ENCODE results near the gene LILRB3.
"Not testable (repeated sequence)": the region's sequence is repeated elsewhere in the genome, so short reads cannot be mapped to it uniquely, and the experiment has no call there.

The LILRB3 gene

DNA sequence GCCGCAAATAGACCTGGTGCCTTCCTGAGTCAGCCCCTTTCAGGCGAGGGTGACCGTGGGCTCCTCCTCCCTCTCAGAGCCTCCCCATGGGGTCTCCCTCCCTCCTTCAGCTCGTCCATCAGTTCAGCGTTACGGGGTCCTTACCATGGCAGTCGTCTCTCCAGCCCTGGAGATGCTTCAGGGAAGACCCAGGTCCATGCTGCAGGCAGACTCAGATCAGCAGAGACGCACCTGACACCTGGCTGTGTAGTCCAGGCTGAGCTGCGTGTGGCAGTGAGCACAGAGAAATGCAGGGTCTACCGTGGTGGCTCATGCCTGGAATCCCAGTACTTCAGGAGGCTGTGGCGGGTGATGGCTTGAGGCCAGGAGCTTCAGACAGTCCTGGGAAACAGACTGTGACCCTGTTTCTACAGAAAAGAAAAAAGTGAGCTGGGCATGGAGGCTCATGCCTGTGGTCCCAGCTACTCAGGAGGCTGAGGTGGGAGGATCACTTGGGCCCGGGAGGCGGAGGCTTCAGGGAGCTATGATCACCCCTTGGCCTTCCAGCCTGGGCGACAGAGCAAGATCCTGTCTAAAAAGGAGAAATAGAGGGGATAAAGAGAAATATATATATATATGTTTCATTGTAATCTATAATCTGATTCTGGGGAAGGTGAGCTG is 600 bp upstream of the LILRB3 start:
- not testable (repeated sequence) for H3K9me3 ChIP-seq (ENCODE audit: control insufficient read depth, insufficient read depth, low read length); H3K4me3 ChIP-seq (ENCODE audit: low read length); H3K36me3 ChIP-seq (ENCODE audit: control insufficient read depth, insufficient read depth, low read length); H3K27me3 ChIP-seq (ENCODE audit: control insufficient read depth, insufficient read depth, low read length); H3K27ac ChIP-seq (ENCODE audit: low read length); DNase-seq (ENCODE audit: low read depth, low spot score); H3K4me1 ChIP-seq (ENCODE audit: control insufficient read depth, insufficient read depth, low read length)
- no CpG with 5 or more reads among the region's 14 CpGs for WGBS (ENCODE audit: insufficient coverage, insufficient read length)

GRCh38 chr19:54221947-54222346 is 860 bp downstream of the LILRB3 start:
- no CpG with 5 or more reads among the region's 7 CpGs for WGBS (ENCODE audit: insufficient coverage, insufficient read length)
- not testable (repeated sequence) for H3K27ac ChIP-seq (ENCODE audit: low read length); H3K27me3 ChIP-seq (ENCODE audit: control insufficient read depth, insufficient read depth, low read length); H3K9me3 ChIP-seq (ENCODE audit: control insufficient read depth, insufficient read depth, low read length); H3K4me1 ChIP-seq (ENCODE audit: control insufficient read depth, insufficient read depth, low read length); DNase-seq (ENCODE audit: low read depth, low spot score); H3K36me3 ChIP-seq (ENCODE audit: control insufficient read depth, insufficient read depth, low read length); H3K4me3 ChIP-seq (ENCODE audit: low read length)

GRCh38 chr19:54219702-54220101 is 3.1 kb downstream of the LILRB3 start:
- no CpG with 5 or more reads among the region's 5 CpGs for WGBS (ENCODE audit: insufficient coverage, insufficient read length)
- not testable (repeated sequence) for H3K4me3 ChIP-seq (ENCODE audit: low read length); H3K9me3 ChIP-seq (ENCODE audit: control insufficient read depth, insufficient read depth, low read length); H3K27ac ChIP-seq (ENCODE audit: low read length); H3K36me3 ChIP-seq (ENCODE audit: control insufficient read depth, insufficient read depth, low read length); H3K27me3 ChIP-seq (ENCODE audit: control insufficient read depth, insufficient read depth, low read length); DNase-seq (ENCODE audit: low read depth, low spot score); H3K4me1 ChIP-seq (ENCODE audit: control insufficient read depth, insufficient read depth, low read length)

GRCh38 chr19:54218960-54219661 is 3.7 kb downstream of the LILRB3 start:
- no peak overlapping the region for H3K27ac ChIP-seq (ENCODE audit: low read length)

GRCh38 chr19:54218259-54218658 is 4.5 kb downstream of the LILRB3 start:
- H3K9me3 ChIP-seq (ENCODE audit: control insufficient read depth, insufficient read depth, low read length), result no peaks in the 10 kb centered on the region
- no CpG with 5 or more reads among the region's 8 CpGs for WGBS (ENCODE audit: insufficient coverage, insufficient read length)
- no peaks in the 10 kb centered on the region for H3K27me3 ChIP-seq (ENCODE audit: control insufficient read depth, insufficient read depth, low read length)
- no peak overlapping the region for H3K27ac ChIP-seq (ENCODE audit: low read length)
- H3K36me3 ChIP-seq (ENCODE audit: control insufficient read depth, insufficient read depth, low read length), result no peaks in the 10 kb centered on the region
- H3K4me3 ChIP-seq (ENCODE audit: low read length), result no peak overlapping the region
- no peak for DNase-seq (ENCODE audit: low read depth, low spot score)
- H3K4me1 ChIP-seq (ENCODE audit: control insufficient read depth, insufficient read depth, low read length), result no peaks in the 10 kb centered on the region

More at GRCh38 chr19:54218960-54219661, 3.7 kb downstream of the LILRB3 start:
- WGBS (ENCODE audit: insufficient coverage, insufficient read length), result no CpG with 5 or more reads among the region's 27 CpGs
- Histone ChIP-seq H3K27me3 (ENCODE audit: control insufficient read depth, insufficient read depth, low read length) (no peaks in the 10 kb centered on the region), H3K4me1 (ENCODE audit: control insufficient read depth, insufficient read depth, low read length) (no peaks in the 10 kb centered on the region), H3K36me3 (ENCODE audit: control insufficient read depth, insufficient read depth, low read length) (no peaks in the 10 kb centered on the region), H3K9me3 (ENCODE audit: control insufficient read depth, insufficient read depth, low read length) (no peaks in the 10 kb centered on the region), H3K4me3 (ENCODE audit: low read length) (no peak overlapping the region)
- DNase-seq (ENCODE audit: low read depth, low spot score), result no peak

DNA sequence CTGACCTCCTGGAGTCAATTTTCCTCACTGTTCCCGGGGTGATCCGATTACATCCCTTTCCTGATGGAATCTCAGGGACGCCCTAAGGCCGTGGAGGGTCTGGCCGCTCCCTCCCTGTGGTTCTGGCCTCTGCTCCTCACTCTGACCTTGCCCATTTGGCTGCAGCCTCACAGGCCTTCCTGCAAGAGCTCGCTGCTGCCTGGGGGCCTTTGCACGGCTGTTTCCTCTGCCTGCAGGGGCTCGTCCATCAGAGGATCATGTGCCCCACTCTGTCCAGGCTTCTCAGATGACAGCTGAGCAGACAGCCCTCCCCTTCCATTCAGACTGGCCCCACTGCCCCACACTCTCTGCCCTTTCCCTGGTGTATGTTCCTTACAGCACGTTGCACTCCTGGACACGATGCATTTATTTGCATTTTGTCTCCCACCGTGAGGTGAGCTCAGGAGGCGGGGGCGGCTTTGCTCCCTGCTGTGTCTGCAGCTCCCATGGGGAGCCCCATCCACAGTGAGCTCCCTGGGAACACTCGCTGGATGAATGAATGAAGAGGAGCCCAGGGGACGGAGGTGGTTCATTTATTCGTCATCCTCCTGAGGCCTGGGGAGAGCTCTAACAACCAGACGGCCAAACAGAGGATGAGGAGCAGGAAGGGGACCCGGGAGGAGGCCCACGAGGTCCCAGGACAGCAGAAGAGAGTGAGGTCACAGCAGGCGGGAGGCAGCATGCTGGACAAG is 5.1 kb downstream of the LILRB3 start:
- not testable (repeated sequence) for H3K4me3 ChIP-seq (ENCODE audit: low read length); H3K36me3 ChIP-seq (ENCODE audit: control insufficient read depth, insufficient read depth, low read length); H3K27ac ChIP-seq (ENCODE audit: low read length); H3K27me3 ChIP-seq (ENCODE audit: control insufficient read depth, insufficient read depth, low read length); DNase-seq (ENCODE audit: low read depth, low spot score); H3K4me1 ChIP-seq (ENCODE audit: control insufficient read depth, insufficient read depth, low read length); H3K9me3 ChIP-seq (ENCODE audit: control insufficient read depth, insufficient read depth, low read length)
- no CpG with 5 or more reads among the region's 20 CpGs for WGBS (ENCODE audit: insufficient coverage, insufficient read length)

- H3K36me3 ChIP-seq (ENCODE audit: control insufficient read depth, insufficient read depth, low read length), result no peaks in the 10 kb centered on the region
These were observed 5.9 kb downstream of the LILRB3 start for GRCh38 chr19:54216869-54217268.

DNA sequence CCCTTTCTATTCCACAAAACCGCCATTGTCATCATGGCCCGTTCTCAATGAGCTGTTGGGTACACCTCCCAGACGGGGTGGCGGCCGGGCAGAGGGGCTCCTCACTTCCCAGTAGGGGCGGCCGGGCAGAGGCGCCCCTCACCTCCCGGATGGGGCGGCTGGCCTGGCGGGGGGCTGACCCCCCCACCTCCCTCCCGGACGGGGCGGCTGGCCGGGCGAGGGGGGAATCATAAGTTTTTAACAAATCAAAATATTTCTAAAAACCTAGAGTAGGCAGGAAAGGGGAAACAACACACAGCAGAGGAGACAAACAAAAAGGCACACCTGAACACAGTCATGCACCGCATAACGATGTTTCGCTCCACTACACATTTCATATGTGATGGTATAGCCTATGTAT is 8.1 kb downstream of the LILRB3 start:
- not testable (repeated sequence) for H3K27me3 ChIP-seq (ENCODE audit: control insufficient read depth, insufficient read depth, low read length); H3K4me1 ChIP-seq (ENCODE audit: control insufficient read depth, insufficient read depth, low read length); H3K36me3 ChIP-seq (ENCODE audit: control insufficient read depth, insufficient read depth, low read length); H3K9me3 ChIP-seq (ENCODE audit: control insufficient read depth, insufficient read depth, low read length); H3K4me3 ChIP-seq (ENCODE audit: low read length); DNase-seq (ENCODE audit: low read depth, low spot score); H3K27ac ChIP-seq (ENCODE audit: low read length)
- WGBS (ENCODE audit: insufficient coverage, insufficient read length), result no CpG with 5 or more reads among the region's 19 CpGs

More at GRCh38 chr19:54216869-54217268, 5.9 kb downstream of the LILRB3 start:
- DNase-seq (ENCODE audit: low read depth, low spot score), result no peak
- H3K4me3 ChIP-seq (ENCODE audit: low read length), result no peak overlapping the region
- H3K9me3 ChIP-seq (ENCODE audit: control insufficient read depth, insufficient read depth, low read length), result no peaks in the 10 kb centered on the region
- H3K27ac ChIP-seq (ENCODE audit: low read length), result no peak overlapping the region
- WGBS (ENCODE audit: insufficient coverage, insufficient read length), result no CpG with 5 or more reads among the region's 9 CpGs
- no peaks in the 10 kb centered on the region for H3K27me3 ChIP-seq (ENCODE audit: control insufficient read depth, insufficient read depth, low read length)
- no peaks in the 10 kb centered on the region for H3K4me1 ChIP-seq (ENCODE audit: control insufficient read depth, insufficient read depth, low read length)

GRCh38 chr19:54214217-54214616 is 8.6 kb downstream of the LILRB3 start:
- H3K4me1 ChIP-seq (ENCODE audit: control insufficient read depth, insufficient read depth, low read length), result not testable (repeated sequence)
- WGBS (ENCODE audit: insufficient coverage, insufficient read length), result no CpG with 5 or more reads among the region's 5 CpGs

DNA sequence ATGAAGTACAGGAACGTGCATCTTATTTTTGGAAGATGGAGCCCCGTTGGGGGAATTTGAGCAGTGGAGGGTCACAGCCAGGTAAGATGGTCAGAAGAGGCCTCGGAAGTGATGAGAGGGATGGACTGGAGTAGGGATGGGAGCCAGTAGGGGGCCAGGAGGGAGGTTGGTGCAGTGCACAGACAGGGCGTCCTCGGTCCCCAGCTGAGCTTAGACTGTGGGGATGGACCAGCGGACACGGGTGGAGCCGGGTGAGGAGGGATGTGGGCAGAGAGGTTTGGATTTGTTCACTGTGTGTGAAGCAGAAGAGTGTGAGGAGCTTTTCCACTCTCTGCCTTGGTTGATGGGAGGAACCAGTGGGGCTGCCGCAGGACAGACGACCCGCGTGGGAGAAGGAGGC is 11.6 kb downstream of the LILRB3 start:
- Histone ChIP-seq H3K27me3 (ENCODE audit: control insufficient read depth, insufficient read depth, low read length) (no peaks in the 10 kb centered on the region), H3K36me3 (ENCODE audit: control insufficient read depth, insufficient read depth, low read length) (peaks cover 18% of the 10 kb centered on the region), H3K4me1 (ENCODE audit: control insufficient read depth, insufficient read depth, low read length) (0 out of 2 replicates have a peak, but pooled peaks cover 3% of the 10 kb centered on the region), H3K9me3 (ENCODE audit: control insufficient read depth, insufficient read depth, low read length) (no peaks in the 10 kb centered on the region), H3K4me3 (ENCODE audit: low read length) (no peak overlapping the region), H3K27ac (ENCODE audit: low read length) (no peak overlapping the region)
- no CpG with 5 or more reads among the region's 12 CpGs for WGBS (ENCODE audit: insufficient coverage, insufficient read length)
- no peak for DNase-seq (ENCODE audit: low read depth, low spot score)

More at GRCh38 chr19:54214217-54214616, 8.6 kb downstream of the LILRB3 start:
- H3K27ac ChIP-seq (ENCODE audit: low read length); H3K27me3 ChIP-seq (ENCODE audit: control insufficient read depth, insufficient read depth, low read length); H3K9me3 ChIP-seq (ENCODE audit: control insufficient read depth, insufficient read depth, low read length); DNase-seq (ENCODE audit: low read depth, low spot score); H3K36me3 ChIP-seq (ENCODE audit: control insufficient read depth, insufficient read depth, low read length); H3K4me3 ChIP-seq (ENCODE audit: low read length): not testable (repeated sequence)
